ELR (cell line): Measurements from ENCODE around the gene PLXDC1.
"Not testable (repeated sequence)": the region's sequence is repeated elsewhere in the genome, so short reads cannot be mapped to it uniquely, and the experiment has no call there.

Experiments
- DNase-seq: peaks from one replicate; pipeline ENCODE4 v3.0.0-alpha.2; 2015; ENCODE audit warnings: low read depth

Gene PLXDC1

GRCh38 chr17:39181303-39181702 lies 29.9 kb upstream of the PLXDC1 start:
- no peak for DNase-seq

GRCh38 chr17:39178536-39178935 lies 27.1 kb upstream of the PLXDC1 start:
- peak; percentile 56 for DNase-seq

GRCh38 chr17:39177256-39177655 lies 25.8 kb upstream of the PLXDC1 start:
- no peak for DNase-seq

GRCh38 chr17:39175695-39176093 lies 24.3 kb upstream of the PLXDC1 start:
- DNase-seq = peak; percentile 46

- DNase-seq = peak; percentile 74
Measured at GRCh38 chr17:39174920-39175694, 23.7 kb upstream of the PLXDC1 start.

- DNase-seq = no peak
Measured at GRCh38 chr17:39173526-39174274, 22.3 kb upstream of the PLXDC1 start.

- DNase-seq = no peak
Measured at GRCh38 chr17:39173080-39173479, 21.6 kb upstream of the PLXDC1 start.

GRCh38 chr17:39171933-39172332 lies 20.5 kb upstream of the PLXDC1 start:
- no peak for DNase-seq

- no peak for DNase-seq
Measured at GRCh38 chr17:39170558-39170957, 19.1 kb upstream of the PLXDC1 start.

- no peak for DNase-seq
Measured at GRCh38 chr17:39170109-39170508, 18.7 kb upstream of the PLXDC1 start.

- no peak for DNase-seq
Measured at GRCh38 chr17:39169518-39169917, 18.1 kb upstream of the PLXDC1 start.

GRCh38 chr17:39169101-39169500 lies 17.7 kb upstream of the PLXDC1 start:
- no peak for DNase-seq

- DNase-seq = not testable (repeated sequence)
Measured at GRCh38 chr17:39168503-39168902, 17.1 kb upstream of the PLXDC1 start.

GRCh38 chr17:39167476-39167875 lies 16.0 kb upstream of the PLXDC1 start:
- no peak for DNase-seq

- no peak for DNase-seq
Measured at GRCh38 chr17:39166437-39167335, 15.2 kb upstream of the PLXDC1 start.

GRCh38 chr17:39165841-39166349 lies 14.5 kb upstream of the PLXDC1 start, which contains the start of gene ARL5C:
TSS of gene ARL5C (minus strand) at chr17:39166161. CDS start at chr17:39165760, 401 bp downstream.
- DNase-seq = no peak

GRCh38 chr17:39165178-39165840 lies 13.9 kb upstream of the PLXDC1 start:
- DNase-seq = no peak

GRCh38 chr17:39164675-39165143 lies 13.3 kb upstream of the PLXDC1 start:
- DNase-seq = peak; percentile 94

GRCh38 chr17:39161962-39162361 lies 10.5 kb upstream of the PLXDC1 start:
- no peak for DNase-seq

- DNase-seq = no peak
Measured at GRCh38 chr17:39158623-39159022, 7.2 kb upstream of the PLXDC1 start.

GRCh38 chr17:39156491-39156890 lies 5.1 kb upstream of the PLXDC1 start:
- no peak for DNase-seq
